ENCODE results near the gene COMMD10. TPM values are rescaled to one million over a fixed set of nuclear protein-coding genes. Genes with fewer than 3 reads are reported as not detected.

The COMMD10 gene
- total RNA-seq, 1 donor from 2014 or later = 29.4 TPM

GRCh38 chr5:116315531-116315930 lies 230.7 kb downstream of the COMMD10 start:
- H3K27ac Mint-ChIP-seq (ENCODE audit: unreplicated experiment) = no peak overlapping the region
- TF ChIP-seq CTCF (conservative IDR thresholded peaks at IDR 0.05) = no peak

GRCh38 chr5:116318091-116318854 lies 233.4 kb downstream of the COMMD10 start:
- Mint-ChIP-seq H3K27me3 (ENCODE audit: low read depth) (no peaks in the 10 kb centered on the region), H3K4me3 (no peak overlapping the region), H3K27ac (ENCODE audit: unreplicated experiment) (no peak overlapping the region), H3K9me3 (peaks cover 13% of the 10 kb centered on the region), H3K4me1 (no peaks in the 10 kb centered on the region), H3K36me3 (ENCODE audit: low read depth) (peaks cover 28% of the 10 kb centered on the region)
- no peak for DNase-seq (ENCODE audit: low read depth, low spot score)
- no peak for TF ChIP-seq CTCF (conservative IDR thresholded peaks at IDR 0.05)

More at GRCh38 chr5:116315531-116315930, 230.7 kb downstream of the COMMD10 start:
- H3K4me3 Mint-ChIP-seq = no peak overlapping the region
- no peaks in the 10 kb centered on the region for H3K4me1 Mint-ChIP-seq
- peaks cover 35% of the 10 kb centered on the region for H3K36me3 Mint-ChIP-seq (ENCODE audit: low read depth)
- H3K27me3 Mint-ChIP-seq (ENCODE audit: low read depth) = no peaks in the 10 kb centered on the region
- DNase-seq (ENCODE audit: low read depth, low spot score) = no peak
- H3K9me3 Mint-ChIP-seq = peaks cover 9% of the 10 kb centered on the region

GRCh38 chr5:116320486-116320885 lies 235.7 kb downstream of the COMMD10 start:
- Mint-ChIP-seq H3K36me3 (ENCODE audit: low read depth) (peaks cover 32% of the 10 kb centered on the region), H3K4me1 (no peaks in the 10 kb centered on the region), H3K27ac (ENCODE audit: unreplicated experiment) (no peak overlapping the region), H3K4me3 (no peak overlapping the region), H3K27me3 (ENCODE audit: low read depth) (no peaks in the 10 kb centered on the region), H3K9me3 (peaks cover 11% of the 10 kb centered on the region)
- no peak for DNase-seq (ENCODE audit: low read depth, low spot score)
- no peak for TF ChIP-seq CTCF (conservative IDR thresholded peaks at IDR 0.05)

GRCh38 chr5:116329503-116329902 lies 244.7 kb downstream of the COMMD10 start:
- H3K27me3 Mint-ChIP-seq (ENCODE audit: low read depth) = no peaks in the 10 kb centered on the region
- H3K9me3 Mint-ChIP-seq = peaks cover 17% of the 10 kb centered on the region
- peaks cover 64% of the 10 kb centered on the region for H3K36me3 Mint-ChIP-seq (ENCODE audit: low read depth)
- no peak for DNase-seq (ENCODE audit: low read depth, low spot score)
- no peak overlapping the region for H3K4me3 Mint-ChIP-seq
- no peak overlapping the region for H3K27ac Mint-ChIP-seq (ENCODE audit: unreplicated experiment)
- TF ChIP-seq CTCF (conservative IDR thresholded peaks at IDR 0.05) = no peak
- H3K4me1 Mint-ChIP-seq = no peaks in the 10 kb centered on the region

- Mint-ChIP-seq H3K27ac (ENCODE audit: unreplicated experiment) (no peak overlapping the region), H3K27me3 (ENCODE audit: low read depth) (no peaks in the 10 kb centered on the region), H3K4me3 (no peak overlapping the region), H3K9me3 (peaks cover 11% of the 10 kb centered on the region), H3K36me3 (ENCODE audit: low read depth) (peaks cover 21% of the 10 kb centered on the region), H3K4me1 (no peaks in the 10 kb centered on the region)
- DNase-seq (ENCODE audit: low read depth, low spot score) = no peak
- TF ChIP-seq CTCF (conservative IDR thresholded peaks at IDR 0.05) = no peak
Observed at GRCh38 chr5:116340799-116341198, 256.0 kb downstream of the COMMD10 start.

Other genes starting within 250 kb of the COMMD10 start
- 52.0 and 56.3 TPM in 2 replicates for gene ATG12, start 243.5 kb upstream of the COMMD10 start, total RNA-seq
- gene AP3S1, start 243.1 kb upstream of the COMMD10 start, total RNA-seq = 61.4 and 74.9 TPM in 2 replicates
- 0.34 and 0.56 TPM in 2 replicates for gene LVRN, start 122.5 kb upstream of the COMMD10 start, total RNA-seq
- not detected in 2 replicates for gene ARL14EPL, start 52.6 kb upstream of the COMMD10 start, total RNA-seq

Measured in neural crest cell (in vitro differentiated cells).